T-helper 1 cell treated with Interleukin-12 subunit alpha and Interleukin-12 subunit beta and Interleukin-4 antibody, amounts not matched to agents 30 ng/mL and 1 ng/mL, for 36 hours (primary cell): ENCODE measurements around the gene IGFBP4. TPM values are rescaled to one million over a fixed set of nuclear protein-coding genes. Genes with fewer than 3 reads are reported as not detected.

Experiments used
- intact Hi-C: fragments of 100-400 bp; cut with micrococcal nuclease; formaldehyde crosslinking; loops from one replicate; pipeline ENCODE4 v1.15.1; 2024
- total RNA-seq: library from RNA; stranded (reverse); gene quantifications from 2 replicates; pipeline ENCODE4 v1.2.3, GENCODE V29; 2022

The IGFBP4 gene
- total RNA-seq, 1 donor from 2014 or later, result 75.5 TPM

DNA sequence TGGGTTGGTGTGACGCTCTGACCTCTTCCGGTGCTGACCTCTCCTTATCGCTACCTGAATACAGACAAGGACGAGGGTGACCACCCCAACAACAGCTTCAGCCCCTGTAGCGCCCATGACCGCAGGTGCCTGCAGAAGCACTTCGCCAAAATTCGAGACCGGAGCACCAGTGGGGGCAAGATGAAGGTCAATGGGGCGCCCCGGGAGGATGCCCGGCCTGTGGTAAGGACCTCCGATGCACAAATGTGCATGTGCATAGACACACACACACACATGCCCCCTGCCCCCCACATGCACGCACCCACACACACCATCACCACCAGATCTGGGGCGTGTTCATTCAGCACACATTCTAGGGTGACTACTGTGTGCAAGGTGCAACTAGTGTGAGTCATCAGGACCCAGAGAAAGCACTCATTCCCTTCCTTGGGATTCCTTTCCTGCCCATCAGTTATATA, 9.7 kb downstream of the IGFBP4 start:
- intact Hi-C loops, result no loop called here

GRCh38 chr17:40453881-40454612, 10.8 kb downstream of the IGFBP4 start:
- intact Hi-C loops, result no loop called here

DNA sequence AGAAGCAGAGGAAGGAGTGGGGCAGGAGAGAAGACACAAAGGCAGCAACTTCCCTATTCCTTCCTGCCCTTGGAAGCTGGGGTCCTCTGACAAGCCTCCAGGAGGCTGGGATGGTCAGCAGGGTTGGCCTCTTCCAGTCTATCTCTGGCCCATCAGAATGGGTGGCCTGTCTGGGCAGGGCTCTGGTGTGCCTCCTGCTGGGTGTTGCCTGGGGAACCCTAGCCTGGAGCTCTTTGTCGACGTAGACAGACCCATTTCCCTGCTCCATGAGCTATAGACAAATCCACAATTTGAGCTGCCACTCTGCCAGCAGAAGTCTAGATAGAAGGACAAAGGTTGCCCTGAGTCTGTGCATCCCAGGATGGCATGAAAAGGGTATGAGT, 11.4 kb downstream of the IGFBP4 start:
- intact Hi-C loops, result no loop called here

GRCh38 chr17:40456396-40456951, 13.2 kb downstream of the IGFBP4 start:
- intact Hi-C loops, result no loop called here

- intact Hi-C loops, result no loop called here
Observed at GRCh38 chr17:40457369-40457768, 14.1 kb downstream of the IGFBP4 start.

GRCh38 chr17:40457964-40458791, 14.9 kb downstream of the IGFBP4 start:
- intact Hi-C loops, result no loop called here

GRCh38 chr17:40458851-40459482, 15.7 kb downstream of the IGFBP4 start:
- intact Hi-C loops, result no loop called here

DNA sequence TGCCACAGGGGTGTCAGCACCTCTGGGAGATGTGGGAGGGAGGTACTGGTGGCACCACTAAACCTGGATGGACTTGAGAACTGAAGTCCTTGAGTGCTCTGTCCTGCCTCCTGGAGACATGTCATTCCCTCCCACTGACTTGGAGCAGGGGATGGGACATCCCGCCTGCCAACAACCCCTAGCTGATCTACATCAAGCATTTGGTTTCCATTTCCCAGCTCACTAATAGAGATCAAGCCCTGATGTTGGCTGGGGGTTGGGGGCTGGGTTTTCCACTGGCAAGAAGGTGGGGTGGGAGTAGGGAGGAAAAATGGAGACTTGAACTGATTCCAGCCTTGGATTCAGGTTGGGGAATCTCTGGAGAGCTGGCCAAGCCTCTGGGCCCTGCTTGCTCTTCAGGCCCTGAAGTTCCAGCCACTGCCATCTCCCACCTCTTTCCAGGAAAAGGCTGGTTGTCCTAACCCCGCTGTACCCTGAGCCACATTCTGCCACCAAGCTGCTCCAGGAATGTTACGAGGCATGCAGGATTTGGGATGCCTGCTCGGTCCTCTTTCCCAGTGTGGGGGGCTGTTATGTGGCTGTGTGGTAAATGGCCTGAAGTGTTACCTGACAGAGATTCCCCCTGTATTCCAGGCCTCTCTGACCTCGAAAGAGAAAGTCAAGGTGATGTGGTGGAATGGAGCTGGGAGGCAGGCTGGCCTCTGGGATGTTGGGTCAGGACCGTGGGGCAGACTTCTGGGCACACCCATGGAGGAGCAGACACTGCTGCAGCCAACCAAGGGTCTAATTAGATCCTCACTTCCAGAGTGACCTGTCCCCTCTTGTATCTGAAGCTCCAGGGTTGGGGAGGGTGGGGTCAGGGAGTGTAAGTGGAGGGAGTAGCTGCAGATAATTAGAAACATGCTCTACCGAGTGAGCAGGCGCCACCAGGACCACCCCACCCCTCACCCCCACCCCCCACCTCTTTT, 16.7 kb downstream of the IGFBP4 start:
- intact Hi-C loops, result no loop called here

- intact Hi-C loops, result no loop called here
Observed at GRCh38 chr17:40460604-40460967, 17.3 kb downstream of the IGFBP4 start.

DNA sequence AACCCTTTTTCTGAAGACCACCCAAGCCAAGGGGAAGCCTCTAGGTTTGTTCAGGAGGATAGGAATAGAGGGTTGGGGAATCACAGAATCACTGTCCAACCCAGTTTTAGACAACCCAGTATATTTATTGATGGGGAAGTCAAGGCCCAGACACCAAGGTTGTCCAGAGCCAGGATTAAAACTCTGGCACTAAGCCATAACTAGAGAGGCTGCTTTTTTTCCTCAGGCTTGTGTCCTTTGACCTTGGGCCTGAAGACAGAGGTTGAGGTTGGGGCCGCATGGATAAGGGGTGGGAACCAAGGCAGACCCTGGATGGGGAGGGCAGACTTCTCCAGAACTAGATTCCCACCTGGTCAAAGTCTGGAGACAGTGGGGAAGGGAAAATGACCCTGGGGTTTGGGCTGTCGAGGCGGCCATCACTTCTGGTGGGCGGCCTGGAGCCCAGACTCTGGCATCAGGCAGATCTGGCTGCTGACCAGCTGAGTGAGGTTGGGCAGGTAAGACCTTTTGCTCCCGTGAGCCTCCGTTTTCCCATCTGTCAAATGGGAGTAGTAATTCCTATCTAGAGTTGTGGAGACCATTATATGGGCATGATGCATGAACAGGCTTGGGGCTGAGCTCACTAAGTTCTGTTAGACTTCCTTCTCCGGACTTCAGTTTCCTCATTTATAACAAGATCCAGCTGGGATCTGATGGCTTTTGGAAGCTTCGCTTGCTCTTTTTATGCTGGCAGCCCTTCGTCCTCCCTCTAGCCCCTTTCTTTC, 17.9 kb downstream of the IGFBP4 start:
- intact Hi-C loops, result no loop called here

DNA sequence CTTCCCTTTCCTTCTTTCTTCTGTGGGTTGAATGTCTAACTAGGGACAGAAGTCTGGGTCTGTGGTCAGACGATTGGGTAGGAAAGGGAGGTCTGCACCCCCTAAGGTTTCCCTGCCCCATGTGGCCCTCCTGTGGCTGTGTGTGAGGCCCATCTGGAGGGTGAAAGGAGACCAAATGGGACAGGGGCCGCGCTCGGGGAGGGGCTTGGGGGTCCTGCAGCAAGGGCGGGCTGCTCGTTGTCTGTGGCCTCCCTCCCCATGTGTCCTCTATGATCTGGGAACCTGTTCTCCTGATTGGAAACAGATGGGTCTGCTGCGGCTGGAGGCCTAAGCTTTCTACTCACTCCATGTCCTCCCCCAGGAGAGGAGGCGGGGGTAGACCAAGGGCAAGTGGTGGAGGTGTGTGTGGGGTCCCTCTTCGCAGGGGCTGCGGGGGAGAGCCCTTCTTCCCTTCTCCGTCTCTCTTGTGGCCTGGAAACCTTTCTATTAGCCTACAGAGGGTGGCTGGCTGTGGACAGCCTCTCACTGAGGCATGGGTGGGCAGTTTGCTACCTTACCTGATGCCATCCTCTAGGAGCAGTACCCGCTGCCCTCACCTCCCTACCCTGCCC, 18.6 kb downstream of the IGFBP4 start:
- intact Hi-C loops, result no loop called here

GRCh38 chr17:40462343-40463121, 19.3 kb downstream of the IGFBP4 start:
- intact Hi-C loops, result no loop called here

- intact Hi-C loops, result no loop called here
Observed at GRCh38 chr17:40463122-40463550, 19.9 kb downstream of the IGFBP4 start.

DNA sequence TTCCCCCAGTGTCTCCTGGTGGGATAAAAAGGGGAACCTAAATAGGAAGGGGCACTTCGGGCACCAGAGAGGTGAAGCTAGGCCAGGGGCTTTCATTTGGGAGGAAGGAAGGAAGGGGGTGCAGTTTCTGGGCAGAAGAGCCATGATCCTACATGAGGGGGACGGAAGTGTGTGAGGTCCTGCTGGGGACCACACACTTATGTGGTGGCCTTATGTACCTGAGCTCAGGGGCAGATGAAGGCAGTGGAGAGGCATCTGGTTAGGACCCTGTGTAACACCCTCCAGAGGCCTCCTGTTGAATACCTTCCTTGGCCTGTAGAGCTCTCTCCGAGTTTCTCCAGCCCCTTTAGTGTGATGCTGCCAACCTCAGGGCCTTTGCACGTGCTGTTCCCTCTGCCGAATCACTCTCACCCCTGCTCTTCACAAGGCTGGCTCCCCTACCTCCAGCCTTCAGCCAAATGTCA, 21.2 kb downstream of the IGFBP4 start:
- intact Hi-C loops, result no loop called here

DNA sequence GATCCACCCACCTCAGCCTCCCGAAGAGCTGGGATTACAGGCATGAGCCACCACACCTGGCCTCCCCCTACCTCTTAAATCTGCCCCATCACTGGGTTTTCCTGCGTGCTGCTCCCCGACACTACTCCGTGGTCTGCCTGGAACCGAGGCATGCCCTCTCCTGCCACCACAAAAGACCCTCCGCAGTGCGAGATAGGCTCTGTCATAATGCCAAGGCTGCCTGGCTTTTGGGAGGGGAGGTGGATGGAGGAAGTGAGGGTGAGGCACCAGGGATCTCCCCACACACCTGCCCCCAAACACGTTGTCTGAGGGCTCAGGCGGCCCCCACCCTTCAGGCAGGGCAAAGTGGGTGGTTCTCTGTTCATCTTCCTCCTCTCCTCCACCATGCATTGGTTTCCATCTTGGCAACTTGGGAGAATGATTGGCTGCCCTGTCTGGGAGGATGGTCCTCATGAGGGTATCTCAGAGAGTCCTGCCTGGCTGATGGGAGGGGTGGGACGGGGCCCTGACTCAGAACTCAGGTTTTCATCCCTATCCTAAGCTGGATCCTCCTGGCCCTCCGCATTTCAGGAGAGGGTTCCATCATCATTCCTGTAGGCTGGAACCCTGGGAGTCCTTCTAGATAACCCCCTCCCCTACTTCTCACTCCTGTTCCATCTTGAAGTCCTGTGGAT, 23.2 kb downstream of the IGFBP4 start:
- intact Hi-C loops, result no loop called here

- intact Hi-C loops, result no loop called here
Observed at GRCh38 chr17:40467281-40467867, 24.1 kb downstream of the IGFBP4 start.

- intact Hi-C loops, result no loop called here
Observed at GRCh38 chr17:40468560-40468959, 25.3 kb downstream of the IGFBP4 start.
